Measurements from ENCODE around the gene CACNB3.

CACNB3 gene

DNA sequence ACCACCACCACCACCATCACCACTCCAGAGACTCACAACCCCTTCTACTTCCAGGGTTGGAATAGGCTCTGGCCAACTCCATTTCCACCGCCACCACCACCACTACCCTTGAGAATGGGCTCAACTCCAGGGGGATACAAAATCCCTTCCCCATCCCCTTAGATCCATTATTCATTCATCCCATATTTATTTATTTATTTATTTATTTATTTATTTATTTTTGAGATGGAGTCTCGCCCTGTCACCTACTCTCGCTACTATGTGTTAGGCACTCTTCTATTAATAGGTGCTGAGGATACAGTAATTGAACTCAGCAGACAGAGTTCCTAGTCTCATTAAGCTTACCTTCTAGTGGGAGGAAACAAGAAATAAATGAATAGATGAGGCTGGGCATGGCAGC lies 24.6 kb upstream of the CACNB3 start:
- no peak for DNase-seq
- Mint-ChIP-seq H3K4me1 (peaks cover 38% of the 10 kb centered on the region), H3K36me3 (ENCODE audit: low read depth) (no peaks in the 10 kb centered on the region), H3K27ac (no peak overlapping the region), H3K4me3 (no peak overlapping the region), H3K9me3 (no peaks in the 10 kb centered on the region), H3K27me3 (ENCODE audit: low read depth, poor library complexity) (peaks cover 7% of the 10 kb centered on the region)
- TF ChIP-seq, protein P1, sequence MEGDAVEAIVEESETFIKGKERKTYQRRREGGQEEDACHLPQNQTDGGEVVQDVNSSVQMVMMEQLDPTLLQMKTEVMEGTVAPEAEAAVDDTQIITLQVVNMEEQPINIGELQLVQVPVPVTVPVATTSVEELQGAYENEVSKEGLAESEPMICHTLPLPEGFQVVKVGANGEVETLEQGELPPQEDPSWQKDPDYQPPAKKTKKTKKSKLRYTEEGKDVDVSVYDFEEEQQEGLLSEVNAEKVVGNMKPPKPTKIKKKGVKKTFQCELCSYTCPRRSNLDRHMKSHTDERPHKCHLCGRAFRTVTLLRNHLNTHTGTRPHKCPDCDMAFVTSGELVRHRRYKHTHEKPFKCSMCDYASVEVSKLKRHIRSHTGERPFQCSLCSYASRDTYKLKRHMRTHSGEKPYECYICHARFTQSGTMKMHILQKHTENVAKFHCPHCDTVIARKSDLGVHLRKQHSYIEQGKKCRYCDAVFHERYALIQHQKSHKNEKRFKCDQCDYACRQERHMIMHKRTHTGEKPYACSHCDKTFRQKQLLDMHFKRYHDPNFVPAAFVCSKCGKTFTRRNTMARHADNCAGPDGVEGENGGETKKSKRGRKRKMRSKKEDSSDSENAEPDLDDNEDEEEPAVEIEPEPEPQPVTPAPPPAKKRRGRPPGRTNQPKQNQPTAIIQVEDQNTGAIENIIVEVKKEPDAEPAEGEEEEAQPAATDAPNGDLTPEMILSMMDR (IDR thresholded peaks at IDR 0.05), result no peak

DNA sequence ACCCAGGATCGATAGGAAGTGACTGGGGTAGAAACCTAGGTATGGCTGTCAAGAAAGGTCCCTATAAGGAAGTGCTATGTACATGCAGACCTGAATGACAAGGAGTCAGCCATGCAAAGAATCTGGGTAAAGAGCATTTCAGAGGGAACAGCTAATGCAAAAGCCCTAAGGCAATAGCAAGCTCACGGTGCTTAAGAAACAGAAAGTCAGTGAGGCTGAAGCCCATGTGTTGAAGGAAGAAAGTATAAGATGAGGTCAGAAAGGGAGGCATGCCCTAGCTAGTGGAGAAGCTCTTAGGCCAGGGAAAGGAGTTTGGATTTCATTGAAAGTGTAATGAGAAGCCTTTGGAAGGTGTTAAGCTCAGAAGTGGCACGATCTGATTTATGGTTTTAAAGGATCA lies 23.4 kb upstream of the CACNB3 start:
- TF ChIP-seq, protein P1 (IDR thresholded peaks at IDR 0.05), result no peak
- H3K36me3 Mint-ChIP-seq (ENCODE audit: low read depth), result no peaks in the 10 kb centered on the region
- H3K4me1 Mint-ChIP-seq, result peaks cover 35% of the 10 kb centered on the region
- DNase-seq, result no peak
- no peaks in the 10 kb centered on the region for H3K9me3 Mint-ChIP-seq
- H3K27me3 Mint-ChIP-seq (ENCODE audit: low read depth, poor library complexity), result peaks cover 7% of the 10 kb centered on the region
- H3K27ac Mint-ChIP-seq, result no peak overlapping the region
- H3K4me3 Mint-ChIP-seq, result no peak overlapping the region

DNA sequence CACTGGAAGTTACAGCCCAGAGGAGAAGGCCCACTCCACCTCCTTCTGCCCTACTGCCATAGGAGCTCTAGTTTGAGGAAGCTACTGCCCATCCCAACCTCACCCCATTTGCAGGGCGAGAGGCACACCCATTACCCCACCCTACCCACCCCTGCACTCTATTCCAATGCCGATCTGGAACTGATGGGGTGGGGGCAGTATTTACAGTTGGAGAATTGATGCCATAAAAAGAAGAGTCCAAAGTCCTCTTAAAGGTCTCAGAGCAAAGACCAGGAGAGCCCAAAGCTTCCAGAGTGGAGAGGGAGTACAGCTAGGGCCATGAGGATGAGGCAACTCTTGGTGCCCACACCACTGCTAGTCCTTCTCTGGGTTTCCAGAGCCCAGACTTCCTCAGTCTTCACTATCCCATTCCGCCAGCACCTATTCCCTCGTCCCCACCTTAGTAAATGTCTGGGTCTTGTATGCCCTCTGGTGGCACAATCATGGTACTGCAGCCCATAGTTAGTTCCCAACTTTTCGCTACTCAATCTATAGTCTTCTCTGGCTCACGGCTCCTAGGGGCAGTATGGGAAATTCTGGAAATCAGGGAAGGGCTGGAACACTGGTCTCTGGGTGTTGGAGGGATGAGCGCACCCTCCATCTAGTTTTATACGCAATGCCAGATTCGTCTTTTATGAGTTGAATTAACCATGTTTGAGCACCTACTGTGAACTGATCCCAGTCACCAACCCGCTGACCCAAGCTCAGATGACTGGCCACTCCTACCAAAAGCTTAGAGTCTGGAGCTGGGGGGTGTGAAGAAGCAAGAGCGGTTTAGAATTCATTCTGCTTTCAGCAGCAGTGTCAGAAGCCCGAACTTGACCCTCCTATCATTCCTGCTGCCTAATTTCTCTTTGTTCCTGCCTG lies 22.5 kb upstream of the CACNB3 start:
- TF ChIP-seq, protein P1 (IDR thresholded peaks at IDR 0.05), result peak; percentile 94
- H3K27ac Mint-ChIP-seq, result no peak overlapping the region
- DNase-seq, result peak; percentile 77

DNA sequence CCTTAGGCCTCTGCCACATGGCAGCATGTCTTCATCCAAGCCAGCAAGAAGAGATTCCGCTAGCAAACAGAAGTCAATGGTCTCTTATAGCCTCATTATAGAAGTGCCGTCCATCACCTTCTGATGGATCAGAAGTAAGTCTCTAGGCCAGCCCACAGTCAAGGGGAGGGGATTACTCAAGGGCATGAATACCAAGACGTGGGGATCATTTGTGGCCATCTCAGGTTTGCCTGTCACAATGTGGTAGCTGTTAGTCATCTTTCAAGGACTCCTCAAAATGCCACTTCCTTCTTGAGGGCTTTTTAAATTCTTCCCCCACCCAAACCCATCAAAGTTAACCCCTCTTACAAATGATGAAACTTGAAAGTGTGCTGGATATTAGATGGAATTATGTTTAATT lies 21.3 kb upstream of the CACNB3 start:
- no peaks in the 10 kb centered on the region for H3K36me3 Mint-ChIP-seq (ENCODE audit: low read depth)
- no peak overlapping the region for H3K27ac Mint-ChIP-seq
- H3K4me1 Mint-ChIP-seq, result peaks cover 33% of the 10 kb centered on the region
- peaks cover 13% of the 10 kb centered on the region for H3K27me3 Mint-ChIP-seq (ENCODE audit: low read depth, poor library complexity)
- no peak overlapping the region for H3K4me3 Mint-ChIP-seq
- no peak for DNase-seq
- H3K9me3 Mint-ChIP-seq, result no peaks in the 10 kb centered on the region
- TF ChIP-seq, protein P1 (IDR thresholded peaks at IDR 0.05), result no peak

More for the DNA sequence above, 22.5 kb upstream of the CACNB3 start:
- Mint-ChIP-seq H3K27me3 (ENCODE audit: low read depth, poor library complexity) (peaks cover 10% of the 10 kb centered on the region), H3K36me3 (ENCODE audit: low read depth) (no peaks in the 10 kb centered on the region), H3K4me1 (peaks cover 26% of the 10 kb centered on the region), H3K9me3 (no peaks in the 10 kb centered on the region), H3K4me3 (peak overlapping the region; percentile 52)

DNA sequence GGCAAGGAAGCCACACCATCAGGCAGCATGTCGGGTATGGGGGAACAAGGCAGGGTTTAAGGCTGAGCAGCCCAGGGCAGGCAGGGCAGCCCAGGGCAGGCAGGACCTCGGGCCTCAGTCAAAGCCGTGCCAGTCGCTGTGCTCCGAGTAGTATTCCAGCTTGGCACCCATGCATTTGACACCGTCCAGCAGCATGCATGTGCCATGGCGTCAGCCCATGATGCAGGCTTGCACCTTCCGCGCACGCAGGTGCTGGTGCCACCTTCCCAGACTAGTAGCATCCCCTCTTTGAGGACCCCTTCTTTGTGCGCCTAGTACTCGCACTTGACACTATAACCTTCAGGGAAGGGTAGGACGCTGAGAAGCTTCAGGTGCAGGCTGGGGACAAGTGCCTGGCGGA lies 17.8 kb upstream of the CACNB3 start:
- H3K4me1 Mint-ChIP-seq, result peaks cover 18% of the 10 kb centered on the region

More for the DNA sequence above, 17.8 kb upstream of the CACNB3 start:
- H3K27me3 Mint-ChIP-seq (ENCODE audit: low read depth, poor library complexity), result peaks cover 11% of the 10 kb centered on the region
- DNase-seq, result no peak
- TF ChIP-seq, protein P1 (IDR thresholded peaks at IDR 0.05), result no peak
- no peaks in the 10 kb centered on the region for H3K36me3 Mint-ChIP-seq (ENCODE audit: low read depth)
- no peak overlapping the region for H3K27ac Mint-ChIP-seq
- no peaks in the 10 kb centered on the region for H3K9me3 Mint-ChIP-seq
- no peak overlapping the region for H3K4me3 Mint-ChIP-seq
